Hematopoietic multipotent progenitor cell (in vitro differentiated cells): ENCODE data around the gene ITPRID1. TPM values are rescaled to one million over a fixed set of nuclear protein-coding genes. Genes with fewer than 3 reads are reported as not detected.
"Not testable (repeated sequence)": the region's sequence is repeated elsewhere in the genome, so short reads cannot be mapped to it uniquely, and the experiment has no call there.

Experiments
- DNase-seq, 3 donors: peaks; one replicate each; pipeline ENCODE4 v3.0.0-alpha.2; 2011 to 2015; ENCODE audit warnings: low read depth in 2 of 3, low spot score in 2 of 3
- total RNA-seq: library from RNA; depleted of rRNA; stranded (reverse); fragments of >200 nt; gene quantifications from one replicate; pipeline ENCODE4 v1.2.3, GENCODE V29; 2012

Gene ITPRID1
- total RNA-seq, 1 donor, result not detected

GRCh38 chr7:31516680-31517502 is 3.0 kb downstream of the ITPRID1 start:
- no peak for DNase-seq

- DNase-seq, result no peak
Measured at GRCh38 chr7:31517513-31517912, 3.6 kb downstream of the ITPRID1 start.

GRCh38 chr7:31518766-31519165 is 4.9 kb downstream of the ITPRID1 start:
- no peak for DNase-seq

GRCh38 chr7:31521336-31522010 is 7.6 kb downstream of the ITPRID1 start:
- no peak for DNase-seq

- DNase-seq, result no peak
Measured at GRCh38 chr7:31526864-31527263, 13.0 kb downstream of the ITPRID1 start.

- DNase-seq, result no peak
Measured at GRCh38 chr7:31529103-31529502, 15.2 kb downstream of the ITPRID1 start.

- not testable (repeated sequence) for DNase-seq
Measured at GRCh38 chr7:31540651-31541185, 26.8 kb downstream of the ITPRID1 start.

- DNase-seq, result no peak
Measured at GRCh38 chr7:31545549-31545948, 31.7 kb downstream of the ITPRID1 start.

- no peak for DNase-seq
Measured at GRCh38 chr7:31549611-31550010, 35.7 kb downstream of the ITPRID1 start.

- DNase-seq, result no peak
Measured at GRCh38 chr7:31550432-31550831, 36.5 kb downstream of the ITPRID1 start.

GRCh38 chr7:31553661-31554081 is 39.8 kb downstream of the ITPRID1 start:
- DNase-seq, result no peak

GRCh38 chr7:31562002-31562401 is 48.1 kb downstream of the ITPRID1 start:
- DNase-seq, result no peak

GRCh38 chr7:31563522-31563921 is 49.6 kb downstream of the ITPRID1 start:
- no peak for DNase-seq

GRCh38 chr7:31563951-31564350 is 50.1 kb downstream of the ITPRID1 start:
- no peak for DNase-seq

GRCh38 chr7:31564661-31565060 is 50.8 kb downstream of the ITPRID1 start:
- no peak for DNase-seq

GRCh38 chr7:31569528-31569927 is 55.6 kb downstream of the ITPRID1 start:
- DNase-seq, result no peak

GRCh38 chr7:31583526-31583925 is 69.6 kb downstream of the ITPRID1 start:
- DNase-seq, result no peak

- DNase-seq, result no peak
Measured at GRCh38 chr7:31583942-31584341, 70.1 kb downstream of the ITPRID1 start.

- DNase-seq, result no peak
Measured at GRCh38 chr7:31595390-31595789, 81.5 kb downstream of the ITPRID1 start.

- no peak for DNase-seq
Measured at GRCh38 chr7:31602041-31602625, 88.2 kb downstream of the ITPRID1 start.

GRCh38 chr7:31603046-31603445 is 89.2 kb downstream of the ITPRID1 start:
- DNase-seq, result no peak
